ENCODE results near the gene ZSWIM6.

DNA sequence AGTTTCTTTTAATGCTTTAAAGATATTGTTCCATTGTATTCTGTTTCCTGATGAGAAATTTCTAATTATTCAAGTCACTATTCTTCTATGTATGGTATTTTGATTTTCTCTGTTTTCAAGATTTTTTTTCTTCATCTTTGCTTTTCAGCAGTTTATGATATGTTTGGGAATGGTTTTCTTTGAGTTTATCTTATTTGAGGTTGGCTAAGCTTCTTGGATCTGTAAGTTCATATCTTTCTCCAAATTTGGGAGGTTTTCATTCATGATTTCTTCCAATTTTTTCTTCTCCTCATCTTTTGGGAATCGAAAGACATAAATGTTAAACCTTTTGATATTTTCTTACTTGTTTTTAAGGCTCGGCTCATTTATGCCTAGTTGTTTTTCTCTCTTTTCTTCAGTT lies 184.9 kb downstream of the ZSWIM6 start:
- TF ChIP-seq, protein P1, sequence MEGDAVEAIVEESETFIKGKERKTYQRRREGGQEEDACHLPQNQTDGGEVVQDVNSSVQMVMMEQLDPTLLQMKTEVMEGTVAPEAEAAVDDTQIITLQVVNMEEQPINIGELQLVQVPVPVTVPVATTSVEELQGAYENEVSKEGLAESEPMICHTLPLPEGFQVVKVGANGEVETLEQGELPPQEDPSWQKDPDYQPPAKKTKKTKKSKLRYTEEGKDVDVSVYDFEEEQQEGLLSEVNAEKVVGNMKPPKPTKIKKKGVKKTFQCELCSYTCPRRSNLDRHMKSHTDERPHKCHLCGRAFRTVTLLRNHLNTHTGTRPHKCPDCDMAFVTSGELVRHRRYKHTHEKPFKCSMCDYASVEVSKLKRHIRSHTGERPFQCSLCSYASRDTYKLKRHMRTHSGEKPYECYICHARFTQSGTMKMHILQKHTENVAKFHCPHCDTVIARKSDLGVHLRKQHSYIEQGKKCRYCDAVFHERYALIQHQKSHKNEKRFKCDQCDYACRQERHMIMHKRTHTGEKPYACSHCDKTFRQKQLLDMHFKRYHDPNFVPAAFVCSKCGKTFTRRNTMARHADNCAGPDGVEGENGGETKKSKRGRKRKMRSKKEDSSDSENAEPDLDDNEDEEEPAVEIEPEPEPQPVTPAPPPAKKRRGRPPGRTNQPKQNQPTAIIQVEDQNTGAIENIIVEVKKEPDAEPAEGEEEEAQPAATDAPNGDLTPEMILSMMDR (IDR thresholded peaks at IDR 0.05): no peak
- TF ChIP-seq ZFX (IDR thresholded peaks at IDR 0.05; ENCODE audit: borderline replicate concordance): no peak

Measured in 22Rv1 (cell line).